HG03139 (cell line): ENCODE results near the gene RIN3.

Source experiments
- ATAC-seq: cut with Tn5 transposase; IDR thresholded peaks from one replicate; pipeline ENCODE4 v1.9.1; 2021; ENCODE audit not compliant: unreplicated experiment

RIN3 gene

DNA sequence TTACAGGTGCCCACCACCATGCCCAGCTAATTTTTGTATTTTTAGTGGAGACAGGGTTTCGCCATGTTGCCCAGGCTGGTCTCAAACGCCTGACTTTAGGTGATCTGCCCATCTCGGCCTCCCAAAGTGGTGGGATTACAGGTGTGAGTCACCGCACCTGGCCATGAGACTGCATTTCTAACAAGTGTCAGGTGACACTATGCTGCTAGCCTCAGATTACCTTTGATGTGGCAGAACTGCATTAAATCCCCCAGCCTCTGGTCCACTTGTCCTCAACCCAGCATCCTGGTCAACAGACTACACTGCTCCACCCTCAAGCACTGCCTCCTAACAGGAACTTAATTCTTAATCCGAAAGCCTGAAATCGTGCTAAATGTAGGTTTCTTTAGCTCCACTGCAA is 221.8 kb downstream of the RIN3 start:
- ATAC-seq, result no peak

DNA sequence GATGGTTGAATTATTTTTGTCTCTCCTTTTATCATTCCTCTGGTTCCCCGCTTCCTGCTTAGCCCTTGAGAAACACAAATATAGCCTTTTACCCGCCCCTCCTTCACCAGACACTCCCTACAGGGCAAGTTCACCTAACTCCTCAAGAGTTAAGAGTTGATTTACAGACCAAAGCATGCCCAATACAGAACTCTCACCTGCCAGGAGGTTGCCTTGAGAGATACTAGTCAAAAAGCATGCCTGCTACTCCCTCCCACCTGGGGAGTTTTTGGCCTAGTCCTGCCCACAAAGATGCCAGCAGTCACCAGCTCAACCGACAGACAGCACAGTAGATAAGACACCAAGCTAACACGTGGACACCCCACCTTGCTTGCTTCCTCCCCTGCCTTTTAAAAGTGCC is 223.6 kb downstream of the RIN3 start:
- ATAC-seq, result no peak

DNA sequence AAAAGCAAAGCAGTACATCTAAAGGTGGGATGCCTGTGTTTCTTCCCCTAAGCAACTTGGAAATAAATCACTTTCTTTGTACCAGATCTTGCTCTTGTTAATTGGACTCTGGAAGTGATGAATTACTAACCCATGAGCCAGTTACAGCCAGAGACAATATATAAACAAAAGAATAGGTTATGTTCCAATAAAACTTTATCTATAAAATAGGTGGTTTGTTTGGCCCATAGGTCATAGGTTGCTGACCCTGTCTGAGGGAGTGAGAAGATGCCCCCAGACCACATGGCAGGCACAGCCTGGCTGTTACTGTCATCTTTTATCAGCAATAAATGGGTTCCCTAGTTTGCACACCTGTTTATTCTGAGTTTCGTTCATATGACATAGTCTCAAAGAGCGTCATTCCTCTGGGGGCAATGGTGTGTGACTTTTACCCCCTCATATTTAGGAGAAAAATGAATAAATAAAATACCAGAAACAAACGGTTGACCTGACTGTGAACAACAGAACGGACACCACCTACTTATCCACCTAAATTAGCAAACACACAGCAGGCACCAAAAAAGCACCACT is 224.1 kb downstream of the RIN3 start:
- no peak for ATAC-seq
